ENCODE measurements around the gene IFNGR1.

GRCh38 chr6:137175868-137176245 is 43.3 kb downstream of the IFNGR1 start:
- TF ChIP-seq CTCF (IDR thresholded peaks at IDR 0.05; ENCODE audit: low read depth, low read length, poor library complexity, severe bottlenecking), result no peak
- no peak for TF ChIP-seq EZH2phosphoT487 (IDR thresholded peaks at IDR 0.05; ENCODE audit: borderline replicate concordance, low read length)

All from DOHH2 (cell line).